Left ventricle myocardium inferior (tissue), 1 donor: ENCODE measurements around the gene KRTAP23-1. TPM values are rescaled to one million over a fixed set of nuclear protein-coding genes. Genes with fewer than 3 reads are reported as not detected.

Experiments
- DNase-seq: peaks from one replicate; pipeline ENCODE4 v3.0.0-alpha.2; 2020
- H3K27ac ChIP-seq: fragments of 200-600 bp; replicated peaks from 2 replicates; pipeline ENCODE4 v1.8.0; 2021
- H3K27me3 ChIP-seq: fragments of 200-600 bp; 2 replicates; pipeline ENCODE4 v1.8.0; 2021; ENCODE audit warnings: low read depth
- H3K36me3 ChIP-seq: fragments of 200-600 bp; 2 replicates; pipeline ENCODE4 v1.8.0; 2021
- H3K4me1 ChIP-seq: fragments of 200-600 bp; 2 replicates; pipeline ENCODE4 v1.8.0; 2021
- H3K4me3 ChIP-seq: fragments of 200-600 bp; 2 replicates; pipeline ENCODE4 v1.8.0; 2021; ENCODE audit warnings: mild to moderate bottlenecking, moderate library complexity
- H3K9me3 ChIP-seq: fragments of 200-600 bp; replicated peaks from 2 replicates; pipeline ENCODE4 v1.8.0; 2021
- CTCF ChIP-seq: fragments of 200-600 bp; IDR thresholded peaks from 2 replicates; pipeline ENCODE4 v1.8.0; 2021; ENCODE audit warnings: antibody characterized with exemption, mild to moderate bottlenecking, borderline replicate concordance
- intact Hi-C: fragments of 100-400 bp; cut with micrococcal nuclease; formaldehyde crosslinking; loops from one replicate; pipeline ENCODE4 v1.11.0; 2022
- total RNA-seq: library from RNA; stranded (reverse); fragmentation: NEBNext Ultra II Directional; extraction: Animal tissue kit (Norgen Biotek cat#: 25700); gene quantifications from one replicate; pipeline ENCODE4 v1.2.1, GENCODE V29; 2021
- donor health status: DM: no; HTN: yes; CAD: no; lungs with severe emphysema.

KRTAP23-1 gene
- total RNA-seq, 1 donor from 2014 or later, result not detected

GRCh38 chr21:30355906-30356305 lies 7.5 kb upstream of the KRTAP23-1 start:
- Histone ChIP-seq H3K4me3 (no peak overlapping the region), H3K4me1 (no peaks in the 10 kb centered on the region), H3K9me3 (no peaks in the 10 kb centered on the region), H3K27me3 (no peaks in the 10 kb centered on the region), H3K27ac (no peak overlapping the region), H3K36me3 (no peaks in the 10 kb centered on the region)
- no peak for DNase-seq
- intact Hi-C loops, result no loop called here
- no peak for TF ChIP-seq CTCF

- no peaks in the 10 kb centered on the region for H3K4me1 ChIP-seq
- H3K4me3 ChIP-seq, result no peak overlapping the region
- no peaks in the 10 kb centered on the region for H3K36me3 ChIP-seq
- DNase-seq, result no peak
- intact Hi-C loops, result no loop called here
- no peaks in the 10 kb centered on the region for H3K9me3 ChIP-seq
- no peak for TF ChIP-seq CTCF
- H3K27me3 ChIP-seq, result no peaks in the 10 kb centered on the region
- H3K27ac ChIP-seq, result no peak overlapping the region
Measured at GRCh38 chr21:30354308-30355005, 6.1 kb upstream of the KRTAP23-1 start.

- H3K4me1 ChIP-seq, result no peaks in the 10 kb centered on the region
- no peaks in the 10 kb centered on the region for H3K36me3 ChIP-seq
- H3K4me3 ChIP-seq, result no peak overlapping the region
- intact Hi-C loops, result no loop called here
- H3K9me3 ChIP-seq, result no peaks in the 10 kb centered on the region
- no peaks in the 10 kb centered on the region for H3K27me3 ChIP-seq
- TF ChIP-seq CTCF, result no peak
- no peak overlapping the region for H3K27ac ChIP-seq
- no peak for DNase-seq
Measured at GRCh38 chr21:30351534-30351933, 3.1 kb upstream of the KRTAP23-1 start.

GRCh38 chr21:30349572-30349971 lies 1.2 kb upstream of the KRTAP23-1 start:
- TF ChIP-seq CTCF, result no peak
- Histone ChIP-seq H3K4me1 (no peaks in the 10 kb centered on the region), H3K27ac (no peak overlapping the region), H3K36me3 (no peaks in the 10 kb centered on the region), H3K9me3 (peaks cover 4% of the 10 kb centered on the region), H3K4me3 (no peak overlapping the region), H3K27me3 (no peaks in the 10 kb centered on the region)
- intact Hi-C loops, result loop anchor here (10.0 kb wide), 1 partner anchor 735 kb away; no protein-coding TSS in a partner anchor
- DNase-seq, result no peak

GRCh38 chr21:30345014-30345413 lies 3.4 kb downstream of the KRTAP23-1 start:
- H3K4me3 ChIP-seq, result no peak overlapping the region
- H3K27me3 ChIP-seq, result no peaks in the 10 kb centered on the region
- DNase-seq, result no peak
- H3K9me3 ChIP-seq, result peaks cover 4% of the 10 kb centered on the region
- intact Hi-C loops, result loop anchor here (10.0 kb wide), 1 partner anchor 740 kb away; no protein-coding TSS in a partner anchor
- H3K4me1 ChIP-seq, result no peaks in the 10 kb centered on the region
- H3K27ac ChIP-seq, result no peak overlapping the region
- no peak for TF ChIP-seq CTCF
- H3K36me3 ChIP-seq, result no peaks in the 10 kb centered on the region
